Activated CD4-positive, alpha-beta T cell treated with anti-CD3 and anti-CD28 coated beads, Interleukin-10, Interleukin-2, amounts not matched to agents 100 ng/mL and 50 ng/mL, durations not matched to agents 16 hours and 8 hours (primary cell): ENCODE data around the gene UBE2R2.
"Not testable (repeated sequence)": the region's sequence is repeated elsewhere in the genome, so short reads cannot be mapped to it uniquely, and the experiment has no call there.

Experiments
- DNase-seq: peaks from one replicate; pipeline ENCODE4 v3.0.0-alpha.2; 2020

The UBE2R2 gene

DNA sequence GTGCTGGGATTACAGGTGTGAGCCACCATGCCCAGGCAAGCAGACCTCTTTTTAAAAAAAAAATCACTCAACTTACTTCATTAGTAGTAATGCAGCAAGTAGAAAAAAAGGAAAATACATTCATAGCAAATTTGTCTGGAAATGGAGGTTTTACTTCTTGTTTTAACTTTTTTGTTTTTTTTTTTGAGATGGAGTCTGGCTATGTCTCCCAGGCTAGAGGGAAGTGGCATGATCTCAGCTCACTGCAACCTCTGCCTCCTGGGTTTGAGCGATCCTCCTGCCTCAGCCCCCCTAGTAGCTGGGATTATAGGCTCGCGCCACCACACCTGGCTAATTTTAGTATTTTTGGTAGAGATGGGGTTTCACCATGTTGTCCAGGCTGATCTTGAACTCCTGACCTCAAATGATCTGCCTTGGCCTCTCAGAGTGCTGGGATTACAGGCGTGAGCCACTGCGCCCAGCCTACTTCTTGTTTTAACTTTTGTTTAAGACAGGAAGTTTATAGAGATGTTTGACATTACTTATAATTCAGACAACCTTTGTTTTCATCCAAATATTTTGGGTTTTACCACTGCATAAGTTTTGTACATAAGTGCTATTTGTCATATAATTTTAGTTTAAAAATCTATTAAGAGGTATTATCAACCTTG lies 26.5 kb downstream of the UBE2R2 start:
- DNase-seq: no peak

DNA sequence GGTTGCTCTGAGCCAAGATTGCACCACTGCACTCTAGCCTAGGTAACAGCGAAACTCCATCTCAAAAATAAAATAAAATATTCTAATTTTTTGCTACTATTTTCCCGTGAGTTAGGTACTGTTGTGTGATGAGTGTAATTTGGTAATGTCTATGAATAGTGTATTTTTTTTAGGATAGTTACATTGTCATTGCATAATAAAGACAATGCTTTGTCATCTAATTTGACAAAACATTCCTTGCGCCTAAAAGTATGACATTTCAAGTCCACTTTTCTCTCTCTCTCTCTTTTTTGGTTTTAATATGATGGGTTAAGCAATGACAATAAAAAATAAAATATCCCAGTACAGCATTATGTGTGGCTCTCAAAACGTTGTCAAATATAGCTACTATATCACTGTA lies 29.3 kb downstream of the UBE2R2 start:
- no peak for DNase-seq

DNA sequence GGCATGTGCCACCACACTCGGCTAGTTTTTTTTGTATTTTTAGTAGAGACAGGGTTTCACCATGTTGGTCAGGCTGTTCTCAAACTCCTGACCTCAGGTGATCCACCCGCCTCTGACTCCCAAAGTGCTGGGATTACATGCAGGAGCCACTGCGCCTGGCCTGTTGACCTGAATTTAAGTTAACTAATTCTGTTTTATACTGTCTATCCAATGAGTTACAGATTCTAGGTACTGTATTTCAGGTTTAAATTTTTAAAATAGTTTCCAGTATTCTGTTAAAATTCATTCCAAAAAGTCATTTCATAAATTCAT lies 30.9 kb downstream of the UBE2R2 start:
- DNase-seq: not testable (repeated sequence)

DNA sequence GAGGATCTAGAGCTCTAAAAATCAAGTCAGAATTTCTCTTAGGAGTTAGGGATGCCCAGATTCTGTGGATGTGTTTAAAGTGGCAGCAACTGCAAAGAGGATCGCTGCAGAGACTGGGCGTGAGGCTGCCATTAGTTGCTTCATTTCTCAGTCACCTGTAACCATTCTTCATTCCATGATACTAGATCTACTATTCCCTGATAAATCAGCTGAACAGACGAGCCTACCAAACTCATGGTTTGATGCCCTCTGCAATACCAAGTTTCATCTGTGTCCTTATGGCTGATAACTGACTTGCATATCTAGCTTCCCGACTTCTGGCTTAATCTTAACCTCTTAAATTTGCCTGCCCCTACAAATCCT lies 33.3 kb downstream of the UBE2R2 start:
- DNase-seq: no peak

DNA sequence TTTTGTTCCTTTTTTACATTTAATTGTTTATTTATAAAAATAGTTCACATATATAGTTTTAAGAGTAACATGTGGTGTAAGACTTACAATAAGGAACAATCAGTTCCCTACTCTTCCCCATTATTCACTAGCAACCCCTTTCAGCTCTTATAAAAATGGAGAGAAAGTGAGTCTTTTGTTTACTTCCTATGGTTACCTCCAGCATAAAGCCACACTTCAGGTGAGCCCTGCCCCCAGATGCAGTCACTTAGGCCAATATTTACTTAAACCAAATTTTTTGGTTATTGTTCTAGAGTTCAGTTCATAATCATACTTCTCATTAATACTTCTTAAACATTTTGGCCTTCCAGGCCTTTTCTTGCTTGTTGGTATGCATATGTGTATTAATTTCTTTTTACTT lies 33.7 kb downstream of the UBE2R2 start:
- no peak for DNase-seq

DNA sequence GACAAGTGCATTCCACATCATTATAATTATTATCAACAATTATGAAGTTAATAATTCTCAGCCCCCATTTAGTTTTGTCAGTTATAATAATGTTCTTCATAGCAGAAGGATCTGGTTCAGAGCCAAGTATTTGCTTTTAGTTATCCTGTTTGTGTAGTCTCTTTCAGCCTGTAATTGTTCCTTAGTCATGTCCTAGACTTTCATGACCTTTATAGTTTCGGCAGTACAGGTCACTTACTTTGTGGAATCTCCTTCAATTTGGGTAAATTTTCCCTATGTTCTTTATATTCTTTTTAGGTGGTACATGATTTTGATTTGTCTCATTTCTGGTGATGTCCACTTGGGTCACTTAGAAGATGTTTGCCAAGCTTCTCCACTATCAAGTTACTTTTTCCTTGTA lies 34.3 kb downstream of the UBE2R2 start:
- DNase-seq: no peak

DNA sequence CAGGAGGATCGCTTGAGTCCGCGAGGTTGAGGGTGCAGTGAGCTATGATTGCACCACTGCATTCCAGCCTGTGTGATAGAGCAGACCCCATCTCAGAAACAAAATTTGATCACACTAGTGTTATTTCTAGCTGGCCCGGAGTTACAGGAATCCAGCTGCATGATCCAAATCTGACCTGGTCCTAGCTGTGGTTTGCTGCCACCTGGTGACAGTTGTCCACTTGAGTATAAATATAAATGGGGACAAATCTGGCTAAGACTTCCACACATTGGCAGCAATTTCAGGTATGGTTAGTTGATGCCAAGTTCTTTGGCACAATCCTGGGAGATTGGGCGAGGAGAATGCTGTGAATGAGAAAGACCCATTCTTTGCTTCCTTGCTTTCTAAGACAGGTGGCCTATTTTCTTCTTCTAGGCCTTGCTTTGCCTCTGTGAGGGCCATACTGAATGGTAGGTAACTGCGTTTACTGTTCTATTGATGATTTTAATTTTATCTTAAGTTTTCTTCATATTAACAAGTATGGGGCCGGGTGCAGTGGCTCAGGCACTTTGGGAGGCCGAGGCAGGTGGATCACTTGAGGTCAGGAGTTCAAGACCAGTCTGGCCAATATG lies 35.4 kb downstream of the UBE2R2 start:
- peak; percentile 40 for DNase-seq

DNA sequence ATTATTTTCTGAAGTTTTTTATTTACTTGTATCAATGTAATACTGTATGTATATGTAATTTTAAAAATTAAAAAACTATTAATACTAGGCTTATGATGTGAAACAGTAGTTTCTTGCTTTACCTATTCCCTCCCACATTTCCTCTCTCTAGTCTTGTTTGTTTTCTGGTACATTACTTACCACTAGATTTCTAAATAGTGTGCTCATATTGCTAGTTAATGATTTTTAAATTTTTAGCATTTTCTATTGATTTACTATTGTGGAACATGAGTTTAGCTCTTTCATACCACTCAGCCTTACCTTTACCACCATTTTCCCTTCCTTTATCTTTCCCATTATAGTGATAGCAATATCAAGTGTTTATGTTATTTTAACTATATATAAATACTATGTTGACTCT lies 39.3 kb downstream of the UBE2R2 start:
- no peak for DNase-seq

DNA sequence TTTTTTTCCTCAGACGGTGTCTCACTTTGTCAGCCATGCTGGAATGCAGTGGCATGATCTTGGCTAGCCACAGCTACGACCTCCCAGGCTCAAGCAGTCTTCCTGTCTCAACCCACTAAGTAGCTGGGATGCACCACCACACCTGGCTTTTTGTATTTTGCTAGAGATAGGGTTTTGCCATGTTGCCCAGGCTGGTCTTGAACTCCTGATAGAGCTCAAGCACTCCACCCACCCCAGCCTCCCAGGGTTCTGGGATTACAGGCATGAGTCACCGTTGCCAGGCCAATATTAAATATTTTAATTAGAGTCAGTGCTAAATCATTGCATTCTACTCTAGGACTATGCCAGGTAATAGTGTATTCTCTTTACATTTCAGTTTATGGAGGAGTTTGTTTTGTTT lies 41.5 kb downstream of the UBE2R2 start:
- DNase-seq: no peak

DNA sequence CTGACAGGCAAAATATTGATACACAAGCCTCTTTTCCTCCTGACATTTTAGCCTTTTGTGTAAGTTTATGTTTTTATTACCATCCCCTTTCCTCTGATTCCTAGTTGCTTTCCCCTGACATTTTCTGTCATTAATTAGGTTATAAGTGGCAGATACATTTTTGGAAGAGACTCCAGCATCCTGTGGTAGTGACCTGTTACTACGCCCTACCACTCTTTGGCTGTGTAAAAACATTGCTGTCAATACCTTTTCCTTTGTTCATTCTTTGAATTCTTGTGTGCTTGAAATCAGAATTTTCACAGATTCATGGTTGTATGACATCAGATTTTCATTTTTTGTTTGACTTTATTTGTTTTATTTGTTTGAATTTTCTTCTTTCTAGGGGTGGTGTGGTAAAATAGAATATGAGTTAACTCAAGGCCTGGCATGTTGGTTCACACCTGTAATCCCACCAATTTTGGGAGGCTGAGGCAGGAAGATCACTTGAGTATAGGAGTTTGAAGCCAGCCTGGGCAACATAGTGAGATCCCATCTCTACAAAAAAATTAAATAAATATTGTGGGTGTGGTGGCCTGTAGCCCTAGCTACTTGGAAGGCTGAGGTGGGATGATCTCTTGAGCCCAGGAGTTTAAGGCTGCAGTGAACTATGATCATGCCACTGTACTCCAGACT lies 43.4 kb downstream of the UBE2R2 start:
- no peak for DNase-seq

DNA sequence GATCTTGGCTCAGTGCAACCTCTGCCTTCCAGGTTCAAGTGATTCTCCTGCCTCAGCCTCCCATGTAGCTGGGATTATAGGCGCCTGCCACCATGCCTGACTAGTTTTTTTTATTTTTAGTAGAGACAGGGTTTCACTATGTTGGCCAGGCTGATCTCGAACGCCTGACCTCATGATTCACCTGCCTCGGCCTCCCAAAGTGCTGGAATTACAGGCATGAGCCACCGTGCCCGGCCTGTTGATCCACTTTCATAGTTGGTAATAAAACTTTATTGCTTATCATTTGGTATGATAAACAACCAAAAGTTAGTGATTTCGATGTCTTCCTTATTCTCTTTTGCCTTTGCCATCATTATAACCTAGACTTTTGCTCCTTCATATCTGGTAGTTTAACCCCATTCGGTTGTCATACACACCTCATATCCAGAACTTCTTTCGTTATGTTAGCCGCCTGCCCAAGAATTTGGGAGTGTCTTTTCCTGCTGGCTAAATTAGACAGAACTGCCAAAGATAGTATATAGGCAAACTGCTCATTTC lies 45.0 kb downstream of the UBE2R2 start:
- DNase-seq: no peak

DNA sequence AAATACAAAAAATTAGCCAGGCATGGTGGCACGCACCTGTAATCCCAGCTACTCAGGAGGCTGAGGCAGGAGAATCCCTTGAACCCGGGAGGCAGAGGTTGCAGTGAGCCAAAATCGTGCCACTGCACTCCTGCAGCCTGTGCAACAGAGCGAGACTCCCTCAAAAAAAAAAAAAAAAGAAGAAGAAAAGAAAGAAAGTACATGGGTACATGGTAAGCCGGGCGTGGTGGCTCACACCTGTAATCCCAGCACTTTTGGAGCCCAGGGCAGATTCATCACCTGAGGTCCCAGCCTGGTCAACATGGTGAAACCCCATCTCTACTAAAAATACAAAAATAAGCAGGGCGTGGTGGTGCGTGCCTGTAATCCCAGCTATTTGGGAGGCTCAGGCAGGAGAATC lies 46.1 kb downstream of the UBE2R2 start:
- not testable (repeated sequence) for DNase-seq

DNA sequence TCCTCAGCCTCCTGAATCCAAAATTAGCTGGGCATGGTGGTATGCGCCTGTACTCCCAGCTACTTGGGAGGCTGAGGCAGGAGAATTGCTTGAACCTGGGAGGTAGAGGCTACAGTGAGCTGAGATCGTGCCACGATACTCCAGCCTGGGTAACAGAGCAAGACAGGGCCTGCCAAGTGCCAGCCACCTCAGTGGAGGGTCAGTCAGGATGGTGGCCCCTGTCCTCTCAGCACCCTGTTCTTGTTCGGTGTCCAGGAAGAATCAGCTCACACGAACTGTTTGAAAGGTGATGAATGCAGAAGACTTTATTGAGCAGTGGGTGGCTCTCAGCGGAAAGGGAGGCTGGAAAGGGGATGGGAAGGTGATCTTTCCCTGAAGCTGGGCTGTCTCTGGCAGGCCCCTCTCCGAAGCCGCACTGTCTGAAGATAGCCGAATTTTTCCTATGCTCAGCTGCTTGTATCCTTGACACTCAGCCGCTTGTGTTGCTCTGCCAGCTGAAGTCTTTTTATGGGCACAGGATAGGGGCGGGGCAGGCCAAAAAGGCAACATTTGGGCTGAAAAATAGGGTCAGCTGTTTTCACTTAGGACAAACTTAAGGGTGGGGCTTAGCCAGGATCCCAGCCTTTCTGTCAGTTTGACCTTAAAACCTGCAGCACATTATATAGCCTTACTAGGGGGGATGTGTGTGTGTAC lies 50.9 kb downstream of the UBE2R2 start:
- no peak for DNase-seq

DNA sequence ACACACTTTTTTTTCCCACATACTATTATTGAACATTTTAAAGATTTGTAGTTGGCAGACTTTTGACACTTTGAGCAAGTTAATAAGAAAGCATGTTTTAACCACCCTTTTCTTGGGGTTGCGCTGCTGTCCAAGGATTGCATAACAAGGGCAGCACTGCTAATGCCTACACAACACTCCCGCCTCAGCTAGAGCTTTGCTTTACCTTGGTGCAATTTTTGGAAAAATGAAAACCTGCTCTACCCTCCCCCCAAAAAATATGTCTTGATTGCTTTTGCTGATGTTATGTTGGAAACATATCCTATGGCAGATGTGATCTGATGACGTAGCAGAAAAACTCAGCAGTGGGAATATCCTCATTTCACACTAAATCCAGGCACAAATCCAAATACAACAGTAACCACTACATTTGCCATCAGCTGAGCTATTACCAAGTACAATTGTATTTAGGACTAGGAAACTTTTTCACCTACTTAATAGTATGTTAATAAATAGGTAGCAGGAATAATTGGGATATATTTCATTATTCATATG lies 51.5 kb downstream of the UBE2R2 start:
- no peak for DNase-seq

DNA sequence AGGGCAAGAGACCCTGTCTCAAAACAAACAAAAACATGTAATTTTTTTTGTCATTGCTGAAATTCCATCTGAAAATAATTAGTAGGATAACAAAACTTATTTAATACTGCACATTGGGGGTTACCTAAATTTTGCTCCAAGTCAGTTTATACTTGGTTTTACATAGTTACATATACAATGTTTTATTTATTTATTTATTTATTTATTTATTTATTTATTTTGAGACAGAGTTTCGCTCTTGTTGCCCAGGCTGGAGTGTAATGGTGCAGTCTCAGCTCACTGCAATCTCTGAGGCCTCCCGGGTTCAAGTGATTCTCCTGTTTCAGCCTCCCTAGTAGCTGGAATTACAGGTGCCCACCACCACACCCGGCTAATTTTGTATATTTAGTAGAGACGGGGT lies 52.3 kb downstream of the UBE2R2 start:
- DNase-seq: not testable (repeated sequence)

DNA sequence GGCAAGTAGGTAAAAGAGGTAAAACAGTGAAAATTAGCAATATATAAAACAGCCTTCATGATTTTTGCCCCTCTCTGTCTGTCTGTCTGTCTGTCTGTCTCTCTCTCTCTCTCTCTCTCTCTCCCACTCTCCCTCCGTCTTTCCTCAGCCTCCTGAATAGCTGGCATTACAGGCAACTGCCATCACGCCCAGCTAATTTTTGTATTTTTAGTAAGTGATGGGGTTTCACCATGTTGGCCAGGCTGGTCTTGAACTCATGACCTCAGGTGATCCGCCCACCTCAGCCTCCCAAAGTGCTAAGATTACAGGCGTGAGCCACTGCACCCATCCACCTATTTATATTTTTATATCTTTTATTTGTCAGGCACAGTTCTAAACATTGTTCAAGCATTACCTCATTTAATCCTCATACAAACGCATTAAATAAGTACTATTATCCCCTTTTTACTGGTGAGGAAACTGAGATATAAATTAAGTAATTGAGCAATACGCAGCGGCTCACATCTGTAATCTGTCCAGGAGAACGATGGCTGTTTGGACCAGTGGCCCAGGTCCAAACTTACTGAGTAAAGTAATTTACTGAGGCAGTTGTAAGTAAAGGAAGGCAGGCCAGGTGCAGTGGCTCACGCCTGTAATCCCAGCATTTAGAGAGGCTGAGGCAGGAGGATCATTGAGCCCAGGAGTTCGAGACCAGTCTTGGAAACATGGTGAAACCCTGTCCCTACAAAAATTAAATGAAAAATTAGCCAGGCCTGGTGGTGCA lies 60.9 kb downstream of the UBE2R2 start:
- DNase-seq: no peak

DNA sequence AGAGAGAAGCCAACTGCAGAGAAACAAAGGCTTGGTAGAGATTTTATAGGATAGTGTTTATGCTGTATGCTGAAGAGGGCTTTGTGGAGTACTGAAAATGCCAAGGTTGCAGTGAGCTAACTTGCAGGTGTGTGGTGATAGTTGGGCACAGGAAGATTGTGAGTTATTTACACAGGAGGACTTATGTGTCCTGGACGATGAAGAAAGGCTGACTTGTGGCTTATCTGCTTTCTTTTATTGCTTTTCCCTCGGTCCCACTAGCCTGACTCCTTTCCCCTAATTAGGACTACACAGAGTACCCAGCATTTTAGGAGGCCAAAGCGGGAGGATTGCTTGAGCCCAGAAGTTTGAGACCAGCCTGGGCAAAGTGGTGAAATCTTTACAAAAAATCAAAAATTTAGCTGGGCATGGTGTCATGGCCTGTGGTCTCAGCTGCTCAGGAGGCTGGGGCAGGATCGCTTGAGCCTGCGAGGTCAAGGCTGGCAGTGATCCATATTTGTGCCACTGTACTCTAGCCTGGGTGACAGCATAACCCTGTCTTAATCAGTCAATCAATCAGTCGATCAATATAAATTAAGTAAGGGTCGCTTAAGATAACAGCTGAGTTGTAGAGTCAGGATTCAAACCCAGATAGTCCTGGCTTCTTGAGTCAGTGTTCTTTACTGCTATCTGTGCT lies 61.9 kb downstream of the UBE2R2 start:
- no peak for DNase-seq

DNA sequence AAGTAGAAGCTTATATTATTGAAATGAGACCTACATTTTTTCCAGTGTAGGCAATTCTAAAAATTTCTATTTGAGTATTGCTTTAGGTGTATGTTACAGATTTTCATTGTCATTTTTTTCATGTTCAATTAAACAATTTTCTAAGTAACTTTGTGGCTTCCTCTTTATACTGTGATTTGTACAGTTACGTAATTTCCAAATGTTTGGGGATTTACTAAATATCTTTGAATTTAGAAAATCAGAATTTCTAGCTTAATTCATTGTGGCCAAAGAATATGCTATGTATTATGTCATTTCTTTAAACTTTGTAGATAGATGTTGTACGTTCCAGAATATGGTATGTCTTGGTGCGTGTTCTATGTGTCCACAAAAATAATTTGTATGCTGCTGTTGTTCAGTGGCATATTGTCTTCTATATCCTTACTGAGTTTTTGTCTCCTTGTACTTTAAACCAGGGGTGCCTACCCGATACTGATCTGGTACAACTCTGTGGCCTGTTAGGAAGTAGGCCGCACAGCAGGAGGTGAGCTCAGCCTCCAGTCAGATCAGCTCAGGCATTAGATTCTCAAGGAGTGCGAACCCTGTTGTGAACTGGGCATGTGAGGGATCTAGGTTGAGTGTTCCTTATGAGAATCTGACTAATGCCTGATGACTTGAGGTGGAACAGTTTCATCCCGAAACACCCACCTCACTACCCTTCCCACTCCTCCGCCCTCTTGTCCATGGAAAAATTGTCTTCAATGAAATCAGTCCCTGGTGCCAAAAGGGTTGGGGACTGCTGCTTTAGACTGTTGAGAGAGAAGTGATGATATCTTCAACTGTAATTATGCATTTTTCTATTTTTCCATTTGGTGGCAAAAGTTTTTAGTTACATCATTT lies 63.5 kb downstream of the UBE2R2 start:
- DNase-seq: no peak

DNA sequence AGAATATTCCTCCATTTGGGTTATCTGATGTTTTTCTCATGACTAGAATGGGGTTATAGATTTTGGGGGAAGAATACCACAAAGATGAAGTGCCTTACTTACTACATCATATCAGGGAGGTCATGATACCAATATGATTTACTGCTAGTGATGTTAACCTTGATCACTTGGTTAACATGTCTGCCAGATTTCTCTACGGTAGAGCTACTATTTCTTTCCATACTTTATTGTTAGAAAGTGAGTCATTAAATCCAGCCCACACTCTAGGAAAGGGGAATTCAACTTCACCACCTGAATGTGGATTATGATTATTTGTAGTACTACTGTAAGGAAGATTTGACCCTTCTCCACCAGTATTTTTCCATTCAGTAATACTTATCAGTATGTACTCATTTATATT lies 64.7 kb downstream of the UBE2R2 start:
- no peak for DNase-seq

DNA sequence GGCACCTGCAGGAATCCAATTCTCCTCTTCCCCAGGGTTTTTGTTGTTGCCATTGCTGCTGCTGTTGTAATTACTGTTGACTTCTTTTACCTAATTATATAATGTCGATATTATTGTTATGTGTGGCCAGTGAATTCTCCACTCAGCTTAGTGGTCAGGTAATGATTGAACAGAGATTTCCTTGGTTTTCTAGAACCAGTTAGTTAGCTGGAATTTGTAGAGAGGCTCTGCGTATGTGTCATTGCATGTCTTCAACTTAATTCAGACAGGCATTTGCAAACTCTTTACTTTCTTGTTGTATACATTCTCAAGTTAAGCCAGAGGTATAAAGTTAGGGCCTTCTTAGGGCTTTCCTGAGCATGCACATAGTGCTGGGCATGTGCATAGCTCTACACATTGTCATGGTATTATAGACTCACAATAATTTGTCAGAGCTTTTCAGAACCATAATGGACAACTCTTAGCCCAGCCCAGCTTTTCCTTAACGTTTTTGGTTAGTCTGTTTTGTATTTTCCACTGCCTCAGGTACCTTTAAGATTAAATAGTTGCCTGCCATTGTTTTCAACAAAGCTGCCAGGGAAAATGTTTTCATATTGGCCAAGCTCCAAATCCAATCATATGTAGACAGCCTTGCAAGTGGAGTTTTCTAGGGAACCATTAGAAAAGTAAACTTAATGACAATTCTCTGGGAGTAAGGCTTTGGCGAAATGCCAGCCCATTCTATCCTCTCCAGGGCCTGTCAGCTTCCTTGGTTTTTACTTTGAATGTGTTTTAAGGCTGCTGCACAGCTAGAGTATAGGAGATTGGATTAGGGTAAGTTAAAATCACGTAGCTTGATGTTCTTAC lies 68.1 kb downstream of the UBE2R2 start:
- DNase-seq: no peak
